ENCODE measurements around the gene AFF1.
"Not testable (repeated sequence)": the region's sequence is repeated elsewhere in the genome, so short reads cannot be mapped to it uniquely, and the experiment has no call there.

AFF1 gene

GRCh38 chr4:87037171-87037570 is 102.4 kb downstream of the AFF1 start:
- not testable (repeated sequence) for DNase-seq (ENCODE audit: low read depth, low spot score)

- DNase-seq (ENCODE audit: low read depth, low spot score), result no peak
Measured at GRCh38 chr4:87037671-87038334, 103.0 kb downstream of the AFF1 start.

- no peak for DNase-seq (ENCODE audit: low read depth, low spot score)
Measured at GRCh38 chr4:87038837-87039615, 104.2 kb downstream of the AFF1 start.

GRCh38 chr4:87041141-87041540 is 106.3 kb downstream of the AFF1 start:
- no peak for DNase-seq (ENCODE audit: low read depth, low spot score)

GRCh38 chr4:87042221-87042620 is 107.4 kb downstream of the AFF1 start:
- no peak for DNase-seq (ENCODE audit: low read depth, low spot score)

- DNase-seq (ENCODE audit: low read depth, low spot score), result no peak
Measured at GRCh38 chr4:87042986-87043820, 108.4 kb downstream of the AFF1 start.

- no peak for DNase-seq (ENCODE audit: low read depth, low spot score)
Measured at GRCh38 chr4:87044511-87045233, 109.9 kb downstream of the AFF1 start.

- no peak for DNase-seq (ENCODE audit: low read depth, low spot score)
Measured at GRCh38 chr4:87045234-87045558, 110.4 kb downstream of the AFF1 start.

GRCh38 chr4:87045659-87046058 is 110.8 kb downstream of the AFF1 start:
- DNase-seq (ENCODE audit: low read depth, low spot score), result no peak

GRCh38 chr4:87046121-87046551 is 111.3 kb downstream of the AFF1 start:
- no peak for DNase-seq (ENCODE audit: low read depth, low spot score)

- no peak for DNase-seq (ENCODE audit: low read depth, low spot score)
Measured at GRCh38 chr4:87047281-87047798, 112.5 kb downstream of the AFF1 start.

GRCh38 chr4:87049508-87049907 is 114.7 kb downstream of the AFF1 start:
- DNase-seq (ENCODE audit: low read depth, low spot score), result no peak

- DNase-seq (ENCODE audit: low read depth, low spot score), result no peak
Measured at GRCh38 chr4:87050596-87050995, 115.8 kb downstream of the AFF1 start.

GRCh38 chr4:87051121-87051713 is 116.4 kb downstream of the AFF1 start:
- no peak for DNase-seq (ENCODE audit: low read depth, low spot score)

- no peak for DNase-seq (ENCODE audit: low read depth, low spot score)
Measured at GRCh38 chr4:87052615-87053014, 117.8 kb downstream of the AFF1 start.

GRCh38 chr4:87053176-87053658 is 118.4 kb downstream of the AFF1 start:
- no peak for DNase-seq (ENCODE audit: low read depth, low spot score)

- no peak for DNase-seq (ENCODE audit: low read depth, low spot score)
Measured at GRCh38 chr4:87053802-87054767, 119.3 kb downstream of the AFF1 start.

GRCh38 chr4:87054900-87055299 is 120.1 kb downstream of the AFF1 start:
- no peak for DNase-seq (ENCODE audit: low read depth, low spot score)

- no peak for DNase-seq (ENCODE audit: low read depth, low spot score)
Measured at GRCh38 chr4:87055311-87055710, 120.5 kb downstream of the AFF1 start.

GRCh38 chr4:87056881-87057280 is 122.1 kb downstream of the AFF1 start:
- DNase-seq (ENCODE audit: low read depth, low spot score), result no peak
